ENCODE results near the gene ATP6V1E1.
"Not testable (repeated sequence)": the region's sequence is repeated elsewhere in the genome, so short reads cannot be mapped to it uniquely, and the experiment has no call there.

The ATP6V1E1 gene

GRCh38 chr22:17579535-17579981, 49.0 kb downstream of the ATP6V1E1 start:
- DNase-seq, result no peak

GRCh38 chr22:17578136-17578754, 50.3 kb downstream of the ATP6V1E1 start:
- DNase-seq, result no peak

DNA sequence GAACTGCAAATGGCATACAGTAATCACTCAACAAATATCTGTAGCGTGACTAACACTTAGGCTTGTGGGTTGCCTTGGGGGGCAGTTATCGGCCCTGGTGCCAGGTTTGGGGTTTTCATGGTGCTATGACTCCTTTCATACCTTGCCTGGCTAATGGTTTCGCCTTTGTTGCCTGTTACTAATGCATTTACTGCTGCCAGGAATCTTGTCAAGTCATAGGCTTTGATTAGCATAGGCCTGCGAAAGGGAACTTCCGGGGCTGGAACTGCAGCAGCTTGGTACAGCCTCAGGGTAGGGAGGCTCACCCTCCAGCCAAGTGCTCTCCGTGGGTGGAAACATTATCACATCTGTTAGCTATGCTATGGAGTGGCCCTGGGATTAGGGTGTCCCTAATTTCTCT, 52.1 kb downstream of the ATP6V1E1 start:
- DNase-seq, result no peak

- DNase-seq, result no peak
These were observed 52.9 kb downstream of the ATP6V1E1 start for GRCh38 chr22:17575681-17576080.

- DNase-seq, result no peak
These were observed 53.4 kb downstream of the ATP6V1E1 start for GRCh38 chr22:17575151-17575550.

- DNase-seq, result no peak
These were observed 57.5 kb downstream of the ATP6V1E1 start for GRCh38 chr22:17570851-17571631.

DNA sequence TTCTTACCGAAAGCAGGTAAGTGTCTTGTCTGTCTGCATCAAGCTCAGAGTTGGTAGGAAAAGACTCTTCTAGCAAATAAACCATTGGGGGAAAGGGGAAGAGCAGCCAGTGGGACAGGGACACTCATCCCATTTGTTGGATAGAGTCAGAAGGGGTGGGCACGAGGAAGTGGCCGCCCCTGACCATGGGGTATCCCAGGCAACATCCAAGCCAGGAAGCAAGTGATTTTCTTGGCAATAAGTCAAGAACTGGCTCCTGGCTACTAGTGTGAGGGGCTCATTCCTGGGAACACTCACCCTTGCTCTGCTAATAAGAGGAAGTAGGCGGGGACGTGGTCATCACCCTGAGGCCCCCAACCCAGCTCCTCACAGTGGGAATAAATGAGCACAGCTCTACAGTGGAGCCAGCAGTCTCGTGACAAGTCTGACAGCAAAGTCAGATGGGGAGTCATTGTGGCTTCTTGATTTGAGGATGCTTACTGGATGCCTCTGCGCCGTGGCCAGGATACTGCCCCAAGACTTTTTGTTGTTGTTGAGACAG, 58.5 kb downstream of the ATP6V1E1 start:
- DNase-seq, result no peak

DNA sequence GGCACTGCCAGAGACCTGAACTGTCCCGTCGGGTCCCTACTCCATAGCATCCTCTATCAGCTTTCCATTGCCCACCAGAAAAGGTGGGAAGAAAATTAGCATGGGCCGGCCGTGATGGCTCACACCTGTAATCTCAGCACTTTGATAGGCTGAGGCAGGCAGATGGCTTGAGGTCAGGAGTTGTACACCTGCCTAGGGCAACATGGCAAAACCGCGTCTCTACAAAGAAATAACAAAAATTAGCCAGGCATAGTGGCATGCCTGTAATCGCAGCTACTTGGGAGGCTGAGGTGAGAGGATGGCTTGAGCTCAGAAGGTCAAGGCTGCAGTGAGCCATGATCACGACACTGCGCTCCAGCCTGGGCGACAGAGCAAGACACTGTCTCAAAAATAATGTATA, 61.8 kb downstream of the ATP6V1E1 start:
- no peak for DNase-seq

GRCh38 chr22:17566016-17566687, 62.4 kb downstream of the ATP6V1E1 start:
- not testable (repeated sequence) for DNase-seq

GRCh38 chr22:17563936-17564391, 64.6 kb downstream of the ATP6V1E1 start:
- DNase-seq, result no peak

DNA sequence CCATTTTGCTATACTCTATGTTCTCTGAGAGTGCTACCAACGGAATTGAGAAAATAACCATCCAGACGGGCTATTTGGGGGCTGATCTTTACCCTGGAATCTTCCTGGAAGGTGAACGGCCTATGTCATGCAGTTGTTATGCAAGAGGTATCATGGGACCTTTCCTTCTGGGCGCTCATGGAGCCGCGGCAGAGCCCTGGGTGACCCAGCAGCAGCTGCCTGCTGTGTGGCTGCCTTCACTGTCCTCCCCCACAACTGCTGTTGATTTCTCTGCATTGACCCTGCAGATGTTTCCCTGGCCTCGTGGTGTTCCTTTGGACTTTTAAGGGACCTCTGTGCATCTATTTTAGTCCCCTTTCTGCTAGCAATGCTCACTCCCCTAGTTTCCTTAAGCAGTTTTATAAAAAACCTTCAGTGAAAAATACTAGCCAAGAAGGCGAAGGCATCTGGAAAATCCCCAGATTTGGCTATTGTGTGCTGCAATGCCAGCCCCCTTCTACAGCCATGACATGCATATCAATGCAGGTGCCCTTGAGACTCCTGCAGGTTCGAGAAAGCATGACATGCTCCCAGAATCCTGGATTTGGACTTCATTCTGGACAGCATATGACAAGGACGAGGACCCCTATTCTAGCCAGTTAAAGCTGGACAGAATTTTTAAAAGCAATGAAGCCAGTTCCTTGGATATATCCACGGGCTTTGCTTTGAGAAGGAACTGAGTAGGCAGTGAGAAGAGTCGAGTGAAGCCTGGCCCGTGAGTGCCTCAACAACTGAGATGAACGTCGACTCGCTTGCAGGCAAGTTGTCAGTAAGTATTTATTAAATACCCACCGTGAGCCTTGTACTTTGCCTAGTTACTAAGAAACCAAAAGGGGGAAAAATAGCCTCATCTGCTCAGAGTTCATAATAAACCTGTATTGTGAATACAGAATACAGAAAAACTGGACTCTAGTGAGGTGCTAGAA, 65.4 kb downstream of the ATP6V1E1 start, which contains the start of gene SLC25A18:
Gene SLC25A18, plus strand, starts transcription at position 593 of the 965 bp plus-strand sequence. CDS start 16,447 bp downstream, outside the sequence.
- DNase-seq, result no peak

GRCh38 chr22:17559188-17559587, 69.4 kb downstream of the ATP6V1E1 start:
- no peak for DNase-seq

DNA sequence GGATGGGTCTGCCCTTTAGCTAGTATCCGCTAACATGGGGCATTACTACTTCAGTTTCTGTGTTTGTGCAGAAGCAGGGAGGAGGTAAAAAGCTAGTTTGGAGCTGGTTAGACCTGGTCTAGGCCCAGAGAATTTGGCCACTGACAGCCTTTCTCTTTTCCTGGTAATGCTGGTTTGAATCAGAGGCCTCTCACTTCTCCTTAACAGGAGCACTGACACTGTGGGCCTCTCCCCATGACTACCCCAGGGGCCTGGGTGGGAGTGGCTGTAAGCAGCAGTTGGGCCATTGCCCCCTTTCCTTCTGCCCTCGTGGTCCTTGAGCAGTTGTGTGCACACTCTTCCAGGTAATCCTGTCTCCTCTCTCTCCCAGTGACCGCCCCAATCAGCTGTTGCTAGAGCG, 73.7 kb downstream of the ATP6V1E1 start:
- DNase-seq, result no peak

- no peak for DNase-seq
These were observed 75.8 kb downstream of the ATP6V1E1 start for GRCh38 chr22:17552737-17553136.

GRCh38 chr22:17549655-17550054, 78.9 kb downstream of the ATP6V1E1 start:
- no peak for DNase-seq

- no peak for DNase-seq
These were observed 79.4 kb downstream of the ATP6V1E1 start for GRCh38 chr22:17549183-17549582.

GRCh38 chr22:17548756-17549035, 79.9 kb downstream of the ATP6V1E1 start:
- no peak for DNase-seq

DNA sequence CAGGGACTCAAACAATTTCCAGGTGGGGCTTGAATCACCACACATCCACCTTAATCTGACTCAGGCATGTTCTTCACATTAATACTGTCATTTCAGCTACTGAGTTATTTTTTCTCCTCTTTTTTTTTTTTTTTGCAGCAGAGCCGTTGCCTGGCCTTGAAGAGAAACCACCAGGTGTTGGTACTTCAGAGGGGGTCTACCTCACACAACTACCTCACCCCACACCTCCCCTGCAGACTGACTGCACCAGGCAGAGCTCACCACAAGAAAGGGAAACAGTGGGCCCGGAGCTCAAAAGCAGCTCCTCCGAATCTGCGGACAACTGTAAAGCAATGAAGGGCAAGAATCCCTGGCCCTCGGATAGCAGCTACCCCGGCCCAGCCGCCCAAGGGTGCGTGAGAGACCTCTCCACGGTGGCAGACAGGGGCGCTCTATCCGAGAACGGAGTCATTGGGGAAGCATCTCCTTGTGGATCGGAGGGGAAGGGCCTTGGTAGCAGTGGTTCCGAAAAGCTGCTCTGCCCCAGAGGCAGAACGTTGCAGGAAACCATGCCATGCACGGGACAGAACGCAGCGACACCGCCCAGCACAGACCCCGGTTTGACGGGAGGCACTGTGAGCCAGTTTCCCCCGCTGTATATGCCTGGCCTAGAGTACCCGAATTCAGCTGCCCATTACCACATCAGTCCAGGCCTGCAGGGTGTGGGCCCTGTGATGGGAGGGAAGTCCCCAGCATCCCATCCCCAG, 80.4 kb downstream of the ATP6V1E1 start:
- DNase-seq, result no peak

DNA sequence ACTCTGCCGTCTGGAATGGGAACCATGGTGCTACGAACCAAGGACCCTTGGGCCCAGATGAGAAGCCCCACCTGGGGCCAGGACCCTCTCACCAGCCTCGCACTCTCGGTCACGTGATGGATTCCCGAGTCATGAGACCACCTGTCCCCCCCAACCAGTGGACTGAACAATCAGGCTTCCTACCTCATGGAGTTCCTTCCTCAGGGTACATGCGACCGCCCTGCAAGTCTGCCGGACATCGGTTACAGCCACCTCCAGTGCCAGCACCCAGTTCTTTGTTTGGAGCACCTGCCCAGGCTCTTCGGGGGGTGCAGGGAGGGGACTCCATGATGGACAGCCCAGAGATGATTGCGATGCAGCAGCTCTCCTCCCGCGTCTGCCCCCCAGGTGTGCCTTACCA, 86.1 kb downstream of the ATP6V1E1 start:
- no peak for DNase-seq

Measured in CD4-positive, alpha-beta T cell treated with Interleukin-21 for 1 hour (primary cell).